H1 (cell line): ENCODE data around the gene CASS4. TPM values are rescaled to one million over a fixed set of nuclear protein-coding genes. Genes with fewer than 3 reads are reported as not detected.

Experiments
- CTCF ChIA-PET: fragments of 300-600 bp; sonication (Branson Sonifier 250); formaldehyde crosslinking; loops from one replicate; lab custom pipeline; 2021; ENCODE audit not compliant: partially characterized antibody; lab: Charles Lee
- POLR2A ChIA-PET: fragments of 300-600 bp; sonication (Branson Sonifier 250); formaldehyde crosslinking; loops from one replicate; lab custom pipeline; 2021; ENCODE audit warnings: inconsistent platforms; ENCODE audit not compliant: partially characterized antibody; lab: Charles Lee
- DNase-seq, 2 experiments: peaks; one replicate each; pipeline versions ENCODE4 v3.0.0 to v3.0.0-alpha.2; 2010 to 2022; ENCODE audit warnings: low spot score in 2 of 2, low read depth in 1 of 2, mixed read lengths in 1 of 2
- FAIRE-seq: peaks from 2 replicates; lab custom pipeline; 2011; peaks lifted over from hg19 to GRCh38; lab: Jason Lieb, UNC
- H2AFZ ChIP-seq: 2 replicates; pipeline ENCODE4 v1.8.1; 2012; ENCODE audit warnings: low read length, inconsistent platforms
- H2AK5ac ChIP-seq: 2 replicates; pipeline ENCODE4 v1.6.1; 2013; ENCODE audit warnings: low read depth, low read length
- H2BK120ac ChIP-seq: replicated peaks from 2 replicates; pipeline ENCODE3; 2013; ENCODE audit warnings: low read depth, low read length, inconsistent platforms
- H2BK12ac ChIP-seq: 2 replicates; pipeline ENCODE4 v1.6.1; 2013; ENCODE audit warnings: low read depth, low read length
- H2BK15ac ChIP-seq: 2 replicates; pipeline ENCODE4 v1.6.1; 2013; ENCODE audit warnings: low read length
- H2BK20ac ChIP-seq: 2 replicates; pipeline ENCODE4 v1.6.1; 2013; ENCODE audit warnings: low read length
- H2BK5ac ChIP-seq: 2 replicates; pipeline ENCODE4 v1.6.1; 2013; ENCODE audit warnings: low read depth, low read length
- H3K14ac ChIP-seq: 2 replicates; pipeline ENCODE4 v1.6.1; 2013; ENCODE audit warnings: inconsistent platforms; ENCODE audit not compliant: insufficient read length
- H3K18ac ChIP-seq: 2 replicates; pipeline ENCODE4 v1.6.1; 2013; ENCODE audit warnings: low read length; ENCODE audit errors: extremely low read depth
- H3K23ac ChIP-seq: 2 replicates; pipeline ENCODE4 v1.6.1; 2013; ENCODE audit warnings: inconsistent platforms; ENCODE audit not compliant: insufficient read length
- H3K23me2 ChIP-seq: 2 replicates; pipeline ENCODE4 v1.6.1; 2013; ENCODE audit warnings: low read depth, low read length
- H3K27ac ChIP-seq: 2 replicates; pipeline ENCODE4 v1.6.1; 2011; ENCODE audit warnings: low read depth, low read length, inconsistent platforms
- H3K27me3 ChIP-seq, 4 experiments: replicated peaks in 1 of 4; 1 replicate in 1 of 4; 2 replicates in 3 of 4; pipeline versions ENCODE4 v1.6.1 to v1.8.1; 2011 to 2013; ENCODE audit warnings: low read length in 3 of 4, mild to moderate bottlenecking in 3 of 4, inconsistent platforms in 2 of 4, mixed read lengths in 2 of 4, moderate library complexity in 1 of 4; ENCODE audit not compliant: control insufficient read depth in 3 of 4, insufficient read depth in 3 of 4; ENCODE audit errors: extremely low read depth in 1 of 4
- H3K36me3 ChIP-seq, 4 experiments: 2 replicates each; pipeline versions ENCODE4 v1.6.1 to v1.8.1; 2011 to 2013; ENCODE audit warnings: mild to moderate bottlenecking in 4 of 4, low read length in 3 of 4, moderate library complexity in 2 of 4, control low read depth in 1 of 4, inconsistent platforms in 1 of 4; ENCODE audit not compliant: insufficient read depth in 4 of 4, control insufficient read depth in 2 of 4
- H3K4ac ChIP-seq: replicated peaks from 2 replicates; pipeline ENCODE3; 2013; ENCODE audit warnings: low read length, low read depth, mixed read lengths, inconsistent platforms; ENCODE audit not compliant: insufficient read length
- H3K4me1 ChIP-seq, 4 experiments: replicated peaks in 1 of 4; 1 replicate in 1 of 4; 2 replicates in 3 of 4; pipeline versions ENCODE4 v1.6.1 to v1.8.1; 2011 to 2013; ENCODE audit warnings: low read length in 3 of 4, inconsistent platforms in 2 of 4, mixed read lengths in 1 of 4; ENCODE audit not compliant: insufficient read depth in 4 of 4, control insufficient read depth in 3 of 4
- H3K4me2 ChIP-seq, 2 experiments: 2 replicates each; pipeline versions ENCODE4 v1.6.1 to v1.8.1; 2011 to 2013; ENCODE audit warnings: low read depth in 2 of 2, low read length in 2 of 2, control low read depth in 1 of 2, inconsistent platforms in 1 of 2, mild to moderate bottlenecking in 1 of 2; ENCODE audit not compliant: insufficient read depth in 1 of 2
- H3K4me3 ChIP-seq, 4 experiments: fragments of 200-600, 300-600 bp in 1 of 4; sonication (generic), shearing (Covaris generic), sonication (Bioruptor Twin) in 1 of 4; 2 replicates each; pipeline versions ENCODE4 v1.5.1 to v1.8.1; 2011 to 2016; ENCODE audit warnings: low read length in 4 of 4, low read depth in 3 of 4, control low read depth in 2 of 4, inconsistent platforms in 2 of 4, mild to moderate bottlenecking in 2 of 4, mixed read lengths in 1 of 4, moderate library complexity in 1 of 4; ENCODE audit not compliant: insufficient read depth in 2 of 4; ENCODE audit errors: extremely low read depth in 1 of 4
- H3K56ac ChIP-seq: replicated peaks from 2 replicates; pipeline ENCODE3; 2013; ENCODE audit warnings: low read depth, mild to moderate bottlenecking, mixed read lengths, low read length, inconsistent platforms; ENCODE audit not compliant: insufficient read length
- H3K79me1 ChIP-seq: 2 replicates; pipeline ENCODE4 v1.6.1; 2013; ENCODE audit warnings: low read depth, low read length, control low read depth
- H3K79me2 ChIP-seq, 2 experiments: 2 replicates each; pipeline versions ENCODE4 v1.6.1 to v1.8.1; 2012 to 2013; ENCODE audit warnings: low read length in 2 of 2, mild to moderate bottlenecking in 2 of 2, inconsistent platforms in 1 of 2; ENCODE audit not compliant: insufficient read depth in 2 of 2, control insufficient read depth in 1 of 2
- H3K9ac ChIP-seq, 4 experiments: replicated peaks in 1 of 4; 1 replicate in 1 of 4; 2 replicates in 3 of 4; pipeline versions ENCODE4 v1.6.1 to v1.8.1; 2011 to 2013; ENCODE audit warnings: low read depth in 3 of 4, low read length in 3 of 4, control low read depth in 2 of 4, mild to moderate bottlenecking in 2 of 4, moderate library complexity in 2 of 4, inconsistent platforms in 1 of 4; ENCODE audit errors: extremely low read depth in 1 of 4
- H3K9me3 ChIP-seq, 2 experiments: 2 replicates each; pipeline versions ENCODE4 v1.6.1 to v1.8.1; 2012 to 2013; ENCODE audit warnings: mild to moderate bottlenecking in 2 of 2, moderate library complexity in 2 of 2, control low read depth in 1 of 2, inconsistent platforms in 1 of 2, low read depth in 1 of 2, low read length in 1 of 2, mixed read lengths in 1 of 2; ENCODE audit not compliant: insufficient read depth in 2 of 2
- H4K20me1 ChIP-seq, 2 experiments: replicated peaks in 1 of 2; 2 replicates each; pipeline versions ENCODE3 to v1.8.1; 2011 to 2013; ENCODE audit warnings: inconsistent platforms in 2 of 2, low read length in 2 of 2, mild to moderate bottlenecking in 1 of 2; ENCODE audit not compliant: insufficient read depth in 2 of 2, control insufficient read depth in 1 of 2
- H4K5ac ChIP-seq: 2 replicates; pipeline ENCODE4 v1.6.1; 2013; ENCODE audit warnings: low read length, low read depth, mixed read lengths, inconsistent platforms; ENCODE audit not compliant: insufficient read length
- H4K8ac ChIP-seq: 2 replicates; pipeline ENCODE4 v1.8.0; 2013; ENCODE audit warnings: mild to moderate bottlenecking, moderate library complexity, low read length, inconsistent platforms; ENCODE audit not compliant: insufficient read depth; ENCODE audit errors: extremely low read depth
- H4K91ac ChIP-seq: replicated peaks from 2 replicates; pipeline ENCODE3; 2013; ENCODE audit warnings: low read length, mixed read lengths, inconsistent platforms; ENCODE audit not compliant: insufficient read length
- ATF3 ChIP-seq: IDR thresholded peaks from 2 replicates; pipeline ENCODE4 v1.6.1; 2011; ENCODE audit warnings: low read depth, mild to moderate bottlenecking, low read length; ENCODE audit not compliant: insufficient read depth
- CBX5 ChIP-seq: fragments of 300-800, 300-1000 bp; sonication (generic); IDR thresholded peaks from 2 replicates; pipeline ENCODE4 v1.7.1; 2016; ENCODE audit warnings: antibody characterized with exemption, low read length, low read depth
- GABPA ChIP-seq: IDR thresholded peaks from 2 replicates; pipeline ENCODE4 v1.6.1; 2011; ENCODE audit warnings: mild to moderate bottlenecking, low read length, moderate library complexity, borderline replicate concordance; ENCODE audit not compliant: insufficient read depth
- MAX ChIP-seq: IDR thresholded peaks from 2 replicates; pipeline ENCODE4 v1.6.1; 2012; ENCODE audit warnings: inconsistent platforms
- NANOG ChIP-seq: IDR thresholded peaks from 2 replicates; pipeline ENCODE4 v1.6.1; 2011; ENCODE audit warnings: low read length, low read depth, mild to moderate bottlenecking, inconsistent platforms; ENCODE audit not compliant: insufficient read depth, poor library complexity, severe bottlenecking
- RFX5 ChIP-seq: IDR thresholded peaks from 2 replicates; pipeline ENCODE4 v1.6.1; 2011; ENCODE audit warnings: low read depth, low read length, improper control_type of control experiment, borderline replicate concordance
- SIRT6 ChIP-seq: IDR thresholded peaks from one replicate; pipeline ENCODE4 v1.7.1; 2012; ENCODE audit warnings: low read length, inconsistent platforms
- SP1 ChIP-seq: IDR thresholded peaks from 2 replicates; pipeline ENCODE4 v1.6.1; 2011; ENCODE audit warnings: low read depth, low read length
- SUZ12 ChIP-seq: fragments of 200-600 bp; sonication (generic); IDR thresholded peaks from 2 replicates; pipeline ENCODE4 v1.6.1; 2012; ENCODE audit warnings: mild to moderate bottlenecking, inconsistent platforms, low read length, moderate library complexity, mixed read lengths
- TAF1 ChIP-seq: IDR thresholded peaks from 2 replicates; pipeline ENCODE4 v1.6.1; 2011; ENCODE audit warnings: mild to moderate bottlenecking, low read depth, low read length
- TEAD4 ChIP-seq: IDR thresholded peaks from 2 replicates; pipeline ENCODE4 v1.6.1; 2012; ENCODE audit warnings: low read depth, low read length, inconsistent platforms, mixed read lengths
- WGBS, 2 experiments: shearing (Covaris generic) in 1 of 2; methylation state at CpG; one replicate each; pipeline versions ENCODE4 v1.1.6 to v1.1.7; 2013 to 2015; ENCODE audit warnings: low lambda C conversion rate in 2 of 2, mixed read lengths in 2 of 2, inconsistent platforms in 1 of 2, low coverage in 1 of 2, missing lambda C conversion rate in 1 of 2; ENCODE audit not compliant: insufficient replicate concordance in 2 of 2, insufficient coverage in 1 of 2, insufficient read length in 1 of 2; ENCODE audit errors: extremely low coverage in 1 of 2, missing lambda C conversion rate in 1 of 2; 5-methylcytosine and 5-hydroxymethylcytosine counted together
- polyA plus RNA-seq, 7 experiments: library from polyadenylated mRNA; depleted of rRNA in 3 of 7; stranded (reverse) in 5 of 7; unstranded in 2 of 7; fragments of >200 nt in 5 of 7; fragments of 200-250 nt in 2 of 7; gene quantifications; 1 replicate in 5 of 7; 2 replicates in 1 of 7; 4 replicates in 1 of 7; pipeline versions ENCODE4 v1.2.1 to v1.2.3, GENCODE V29; 2011 to 2013; ENCODE audit warnings: missing spikeins in 2 of 7, mixed read lengths in 2 of 7
- total RNA-seq: library from RNA; stranded (reverse); fragmentation: NEBNext Ultra II Directional; extraction: Animal tissue kit (Norgen Biotek cat#: 25700); gene quantifications from 2 replicates; pipeline ENCODE4 v1.2.1, GENCODE V29; 2021

Gene CASS4
- total and polyA plus RNA-seq, 2 of the 8 experiments (the other 6 are each of a cell fraction or from before 2014, with no cell fraction given) = not detected

- ChIA-PET POLR2A (no interaction called here), CTCF (interaction anchor here (1.0 to 1.7 kb wide), 2 partner anchors 9 to 129 kb away, joined by 3 to 5 read pairs; no protein-coding TSS in a partner anchor)
- Histone ChIP-seq H3K14ac (no peak overlapping the region), H3K23ac (no peak overlapping the region), H3K79me2 (no peaks in the 10 kb centered on the region), H3K56ac (no peak overlapping the region), H3K9me3 (no peaks in the 10 kb centered on the region), H4K91ac (no peak overlapping the region), H4K20me1 (peaks cover 0 to 2% of the 10 kb centered on the region in 2 experiments), H2AFZ (no peak overlapping the region), H3K23me2 (no peaks in the 10 kb centered on the region), H2BK12ac (no peak overlapping the region), H4K5ac (no peak overlapping the region), H2BK120ac (no peak overlapping the region), H2BK15ac (no peak overlapping the region), H3K4me1 (peaks cover 0 to 4% (median 1%) of the 10 kb centered on the region in 4 experiments; a peak in 4 of 7 replicates), H2BK20ac (no peak overlapping the region), H3K79me1 (no peaks in the 10 kb centered on the region), H3K27ac (no peak overlapping the region), H3K27me3 (peaks cover 0 to 1% (median 0%) of the 10 kb centered on the region in 4 experiments; a peak in 2 of 7 replicates), H3K36me3 (no peaks in the 10 kb centered on the region; a peak in 1 of 8 replicates), H3K4me2 (no peak overlapping the region), H4K8ac (no peak overlapping the region), H3K4me3 (no peak overlapping the region), H2BK5ac (no peak overlapping the region), H2AK5ac (no peak overlapping the region), H3K4ac (no peak overlapping the region), H3K9ac (no peak overlapping the region), H3K18ac (no peak overlapping the region)
- FAIRE-seq (no peak), DNase-seq (no peak)
- 84% methylated on average over 11 of the region's 11 CpGs; no CpG with 5 or more reads in 1 of the 2 experiments for WGBS, 2 experiments
- TF ChIP-seq NANOG (no peak), SP1 (no peak), TEAD4 (no peak), ATF3 (no peak), TAF1 (no peak), GABPA (no peak), SIRT6 (no peak), MAX (no peak), RFX5 (no peak), CBX5 (no peak), SUZ12 (no peak)
Measured at GRCh38 chr20:56420940-56421688, 9.1 kb downstream of the CASS4 start.
